ENCODE measurements around the gene SMYD3.

- TF ChIP-seq, protein P1, sequence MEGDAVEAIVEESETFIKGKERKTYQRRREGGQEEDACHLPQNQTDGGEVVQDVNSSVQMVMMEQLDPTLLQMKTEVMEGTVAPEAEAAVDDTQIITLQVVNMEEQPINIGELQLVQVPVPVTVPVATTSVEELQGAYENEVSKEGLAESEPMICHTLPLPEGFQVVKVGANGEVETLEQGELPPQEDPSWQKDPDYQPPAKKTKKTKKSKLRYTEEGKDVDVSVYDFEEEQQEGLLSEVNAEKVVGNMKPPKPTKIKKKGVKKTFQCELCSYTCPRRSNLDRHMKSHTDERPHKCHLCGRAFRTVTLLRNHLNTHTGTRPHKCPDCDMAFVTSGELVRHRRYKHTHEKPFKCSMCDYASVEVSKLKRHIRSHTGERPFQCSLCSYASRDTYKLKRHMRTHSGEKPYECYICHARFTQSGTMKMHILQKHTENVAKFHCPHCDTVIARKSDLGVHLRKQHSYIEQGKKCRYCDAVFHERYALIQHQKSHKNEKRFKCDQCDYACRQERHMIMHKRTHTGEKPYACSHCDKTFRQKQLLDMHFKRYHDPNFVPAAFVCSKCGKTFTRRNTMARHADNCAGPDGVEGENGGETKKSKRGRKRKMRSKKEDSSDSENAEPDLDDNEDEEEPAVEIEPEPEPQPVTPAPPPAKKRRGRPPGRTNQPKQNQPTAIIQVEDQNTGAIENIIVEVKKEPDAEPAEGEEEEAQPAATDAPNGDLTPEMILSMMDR (IDR thresholded peaks at IDR 0.05; ENCODE audit: insufficient read depth, low read length, poor library complexity, severe bottlenecking) = no peak
- TF ChIP-seq EZH2phosphoT487 (conservative IDR thresholded peaks at IDR 0.05; ENCODE audit: low read length) = no peak
Observed at GRCh38 chr1:245948786-245949185, 558.3 kb downstream of the SMYD3 start.
